ENCODE results near the gene FAAP24. TPM values are rescaled to one million over a fixed set of nuclear protein-coding genes. Genes with fewer than 3 reads are reported as not detected.

FAAP24 gene, protein sequence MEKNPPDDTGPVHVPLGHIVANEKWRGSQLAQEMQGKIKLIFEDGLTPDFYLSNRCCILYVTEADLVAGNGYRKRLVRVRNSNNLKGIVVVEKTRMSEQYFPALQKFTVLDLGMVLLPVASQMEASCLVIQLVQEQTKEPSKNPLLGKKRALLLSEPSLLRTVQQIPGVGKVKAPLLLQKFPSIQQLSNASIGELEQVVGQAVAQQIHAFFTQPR
- 1.8 TPM for total RNA-seq

DNA sequence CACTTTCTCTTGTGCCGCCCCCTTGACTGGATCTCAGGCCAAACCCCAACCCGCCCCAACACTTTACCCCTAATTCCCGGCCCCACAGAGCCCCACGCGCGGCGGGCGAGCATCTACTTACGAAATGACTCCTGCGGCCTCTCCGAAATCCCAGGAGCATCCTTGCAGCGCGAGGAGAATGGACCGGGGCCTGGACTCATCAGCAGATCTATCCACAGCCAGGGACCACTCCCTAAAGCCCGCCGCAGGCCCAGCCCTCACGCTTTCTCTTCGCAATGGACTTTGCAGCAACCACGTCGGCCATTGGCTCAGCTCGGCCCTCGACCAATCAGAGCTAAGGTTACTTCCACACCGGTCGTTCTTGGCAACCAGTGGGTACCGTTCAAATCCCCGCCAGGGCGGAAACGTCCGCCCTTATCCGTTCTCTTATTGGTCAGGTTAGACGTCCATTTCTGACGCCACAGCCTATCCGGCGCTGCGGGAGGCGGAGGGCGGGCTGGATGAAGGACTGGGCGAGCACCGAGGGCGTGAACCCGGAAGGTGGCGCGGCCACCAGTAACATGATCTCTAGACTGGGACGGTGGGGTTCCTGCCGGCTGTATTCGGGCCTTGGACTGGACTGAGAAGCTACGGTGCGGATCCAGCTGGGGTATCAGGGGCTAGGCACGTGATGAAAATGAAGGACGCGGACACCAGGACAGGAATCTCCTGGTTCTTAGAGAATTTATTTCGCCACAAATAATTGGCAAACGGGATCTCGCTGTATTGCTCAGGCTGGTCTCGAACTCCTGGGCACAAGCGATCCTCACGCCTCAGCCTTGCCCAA lies at the start of gene FAAP24, which contains the start of gene CEP89:
Gene FAAP24, plus strand, starts transcription at position 528 of the 826 bp plus-strand sequence. CDS start 955 bp downstream, outside the sequence.
Gene CEP89, minus strand, starts transcription at position 244 of the 826 bp plus-strand sequence. Its CDS starts 84 bp downstream, at position 160.

Other genes with a start within 250 kb of the FAAP24 start
- 0.60 TPM for gene SLC7A9, start 102.5 kb upstream of the FAAP24 start, total RNA-seq
- 18.3 TPM for gene CEP89, start 284 bp upstream of the FAAP24 start, total RNA-seq
- 52.2 TPM for gene RHPN2, start 92.6 kb downstream of the FAAP24 start, total RNA-seq
- gene GPATCH1, start 108.9 kb downstream of the FAAP24 start, total RNA-seq: 18.3 TPM
- not detected for gene WDR88, start 159.9 kb downstream of the FAAP24 start, total RNA-seq
- gene LRP3, start 222.1 kb downstream of the FAAP24 start, total RNA-seq: 40.1 TPM

Data from camera-type eye (tissue), 1 donor.